Psoas muscle (tissue), 8 donors: ENCODE results near the gene SLC43A3. TPM values are rescaled to one million over a fixed set of nuclear protein-coding genes. Genes with fewer than 3 reads are reported as not detected.
A peak's percentile ranks its signal among the peaks of the same experiment; 100 is the strongest.

Source experiments
- ATAC-seq, 4 donors: fragments of 200-7000 bp; cut with Tn5 transposase; one replicate each; pipeline ENCODE4 v1.9.1; 2020; ENCODE audit warnings: moderate library complexity in 3 of 4, mild to moderate bottlenecking in 2 of 4
- DNase-seq, 2 donors: peaks; one replicate each; pipeline ENCODE4 v3.0.0-alpha.2; 2020
- H3K27ac ChIP-seq: fragments of 200-600 bp; one replicate; pipeline ENCODE4 v1.8.0; 2022
- H3K27me3 ChIP-seq, 3 donors: fragments of 200-600 bp in 1 of 3; one replicate each; pipeline versions ENCODE4 v1.6.1 to v1.8.0; 2013 to 2022; ENCODE audit warnings: low read length in 2 of 3, mild to moderate bottlenecking in 2 of 3, moderate library complexity in 1 of 3; ENCODE audit not compliant: insufficient read depth in 3 of 3
- H3K36me3 ChIP-seq, 2 donors: fragments of 200-600 bp in 1 of 2; one replicate each; pipeline versions ENCODE4 v1.6.1 to v1.8.0; 2013 to 2022; ENCODE audit warnings: low read depth in 1 of 2, mild to moderate bottlenecking in 1 of 2, moderate library complexity in 1 of 2; ENCODE audit not compliant: insufficient read depth in 1 of 2
- H3K4me1 ChIP-seq: fragments of 200-600 bp; one replicate; pipeline ENCODE4 v1.8.0; 2022
- H3K4me3 ChIP-seq: fragments of 200-600 bp; one replicate; pipeline ENCODE4 v1.8.0; 2022; ENCODE audit warnings: mild to moderate bottlenecking
- H3K9me3 ChIP-seq: fragments of 200-600 bp; one replicate; pipeline ENCODE4 v1.8.0; 2022
- CTCF ChIP-seq: fragments of 200-600 bp; IDR thresholded peaks from one replicate; pipeline ENCODE4 v1.8.0; 2022; ENCODE audit warnings: antibody characterized with exemption
- WGBS, 3 donors: extraction: QIAGEN DNeasy Blood & Tissue Kit; methylation state at CpG; one replicate each; pipeline versions ENCODE4 v1.1.6 to v1.1.7; 2013; 5-methylcytosine and 5-hydroxymethylcytosine counted together
- intact Hi-C, 2 donors: fragments of 100-400 bp; cut with DNase I; formaldehyde crosslinking; loops; one replicate each; pipeline versions ENCODE4 v1.11.0 to v1.14.2; 2022
- polyA plus RNA-seq, 3 donors: library from polyadenylated mRNA; stranded (reverse); fragments of 200-250 nt; gene quantifications; one replicate each; pipeline ENCODE4 v1.2.3, GENCODE V29; 2013
- total RNA-seq, 4 donors: library from RNA; stranded (reverse); fragmentation: NEBNext Ultra II Directional in 2 of 4; extraction: Animal tissue kit (Norgen Biotek cat#: 25700) in 2 of 4; gene quantifications; one replicate each; pipeline versions ENCODE4 v1.2.1 to v1.2.4, GENCODE V29; 2021 to 2023
- donor health status: healthy with polysubstance abuse.
- donor health status: DM: no; HTN: no; CAD: no; lungs with moderate emphysema.
- donor health status: Bipolar disorder and iron deficiency.
- donor health status: healthy.
- donor health status: DM: yes; HTN: yes; CAD: no.
- donor health status: DM: no; HTN: no; CAD: no.
- donor health status: DM: no; HTN: no; CAD: no.
- donor health status: DM: yes; HTN: yes; CAD: no.

SLC43A3 gene
- total and polyA plus RNA-seq, 7 donors: 5.8 to 18.8 (median 14.7) TPM

GRCh38 chr11:57460758-57461749 lies 34.1 kb upstream of the SLC43A3 start:
- Histone ChIP-seq H3K9me3 (no peaks in the 10 kb centered on the region), H3K4me1 (peaks cover 19% of the 10 kb centered on the region), H3K27ac (no peak overlapping the region), H3K36me3 (no peaks in the 10 kb centered on the region), H3K4me3 (peak overlapping the region; percentile 60), H3K27me3 (peaks cover 0 to 43% (median 23%) of the 10 kb centered on the region in 3 donors)
- TF ChIP-seq CTCF: no peak
- 10 to 15% (median 11%) methylated on average over 29 to 50 of the region's 50 CpGs for WGBS, 3 donors
- intact Hi-C loops: loop anchor here in 1 of 2 donors (5.0 kb wide), 1 partner anchor 114 kb away; no protein-coding TSS in a partner anchor
- ATAC-seq: no peak
- DNase-seq: no peak

- Histone ChIP-seq H3K4me1 (peaks cover 19% of the 10 kb centered on the region), H3K27me3 (peaks cover 0 to 43% (median 23%) of the 10 kb centered on the region in 3 donors), H3K4me3 (peak within 1 kb of the TSS; percentile 60), H3K27ac (no peak within 1 kb of the TSS), H3K36me3 (no peaks in the 10 kb centered on the region), H3K9me3 (no peaks in the 10 kb centered on the region)
- no peak for ATAC-seq
- intact Hi-C loops: loop anchor here in 1 of 2 donors (5.0 kb wide), 1 partner anchor 113 kb away; no protein-coding TSS in a partner anchor
- no peak for TF ChIP-seq CTCF
- 0 to 1% (median 0%) methylated on average over 31 to 66 of the region's 66 CpGs for WGBS, 3 donors
- DNase-seq: peak; percentile 45 to 71
These were observed 33.3 kb upstream of the SLC43A3 start, which contains the start of gene RTN4RL2 for GRCh38 chr11:57460022-57460757. TSS of gene RTN4RL2 (plus strand) at chr11:57460528. CDS start at chr11:57460866, 338 bp downstream.

GRCh38 chr11:57459164-57460021 lies 32.5 kb upstream of the SLC43A3 start:
- Histone ChIP-seq H3K27ac (no peak overlapping the region), H3K9me3 (no peaks in the 10 kb centered on the region), H3K36me3 (no peaks in the 10 kb centered on the region), H3K4me3 (peak overlapping the region; percentile 60), H3K4me1 (peaks cover 19% of the 10 kb centered on the region), H3K27me3 (peaks cover 0 to 43% (median 21%) of the 10 kb centered on the region in 3 donors)
- intact Hi-C loops: loop anchor here in 1 of 2 donors (5.0 kb wide), 2 partner anchors 68 to 112 kb away; no protein-coding TSS in a partner anchor
- ATAC-seq: no peak
- TF ChIP-seq CTCF: no peak
- no peak for DNase-seq
- 1% methylated on average over 54 to 62 of the region's 62 CpGs for WGBS, 3 donors
